LHCN-M2 (cell line): ENCODE results near the gene PHF3. TPM values are rescaled to one million over a fixed set of nuclear protein-coding genes. Genes with fewer than 3 reads are reported as not detected.

ENCODE experiments used
- DNase-seq: peaks from one replicate; pipeline ENCODE4 v3.0.0-alpha.2; 2012; ENCODE audit warnings: low read depth
- total RNA-seq: library from RNA; depleted of rRNA; stranded (reverse); fragments of >200 nt; gene quantifications from 2 replicates; pipeline ENCODE4 v1.2.3, GENCODE V29; 2014; rRNA removed

PHF3 gene
- total RNA-seq, 1 experiment from 2014 or later = 31.7 TPM

DNA sequence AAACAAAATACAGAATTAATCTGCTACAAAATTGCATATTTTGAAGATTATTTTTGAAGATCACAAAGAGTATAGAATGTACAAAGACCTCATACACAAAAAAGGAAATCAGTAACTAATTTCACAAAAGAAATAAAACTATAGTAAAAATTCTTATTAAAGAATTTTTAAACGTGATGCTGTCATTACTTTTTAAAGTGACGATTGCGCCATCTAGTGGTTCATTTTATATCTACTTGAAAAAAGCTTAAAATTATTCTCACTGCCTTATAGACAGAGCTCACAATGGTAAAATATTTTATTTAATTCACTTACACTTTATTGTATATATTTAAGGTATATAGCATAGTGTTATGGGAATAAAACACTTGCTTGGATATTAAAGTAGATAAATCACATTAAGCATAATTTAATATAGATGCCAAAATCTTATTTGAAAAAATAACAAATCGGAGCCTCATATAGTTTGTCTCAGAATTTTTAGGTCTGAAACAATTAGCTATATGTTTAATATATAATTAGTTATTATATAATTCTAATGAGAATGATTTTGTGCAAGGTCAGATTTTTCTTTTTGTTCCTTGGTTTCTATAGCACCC lies 128.8 kb downstream of the PHF3 start:
- peak; percentile 38 for DNase-seq

Other genes with a start within 250 kb of the PHF3 start
- gene PTP4A1, start 63.3 kb upstream of the PHF3 start, total RNA-seq = 19.0 and 28.5 TPM in 2 replicates